Fibroblast of pulmonary artery (primary cell): ENCODE measurements around the gene BRINP3.

Experiments used
- DNase-seq: peaks from one replicate; pipeline ENCODE4 v3.0.0-alpha.2; 2010; ENCODE audit warnings: low read depth
- H3K4me3 ChIP-seq: replicated peaks from 2 replicates; pipeline ENCODE4 v1.5.1; 2011; ENCODE audit warnings: low read depth, mild to moderate bottlenecking, control low read depth, low read length, moderate library complexity
- CTCF ChIP-seq: IDR thresholded peaks from 2 replicates; pipeline ENCODE4 v1.5.1; 2011; ENCODE audit warnings: mild to moderate bottlenecking, control low read depth, low read length, inconsistent platforms; ENCODE audit errors: missing control alignments

The BRINP3 gene

GRCh38 chr1:190429141-190429540 lies 48.5 kb downstream of the BRINP3 start:
- TF ChIP-seq CTCF = no peak
- no peak overlapping the region for H3K4me3 ChIP-seq
- no peak for DNase-seq

GRCh38 chr1:190416239-190416638 lies 61.4 kb downstream of the BRINP3 start:
- H3K4me3 ChIP-seq = no peak overlapping the region
- peak; percentile 27 for TF ChIP-seq CTCF
- peak; percentile 3 for DNase-seq

- H3K4me3 ChIP-seq = no peak overlapping the region
- TF ChIP-seq CTCF = no peak
- no peak for DNase-seq
Observed at GRCh38 chr1:190413142-190413541, 64.5 kb downstream of the BRINP3 start.

- DNase-seq = no peak
- TF ChIP-seq CTCF = no peak
- H3K4me3 ChIP-seq = no peak overlapping the region
Observed at GRCh38 chr1:190403402-190403801, 74.3 kb downstream of the BRINP3 start.

GRCh38 chr1:190399233-190399632 lies 78.4 kb downstream of the BRINP3 start:
- DNase-seq = no peak
- no peak overlapping the region for H3K4me3 ChIP-seq
- no peak for TF ChIP-seq CTCF

- no peak overlapping the region for H3K4me3 ChIP-seq
- no peak for TF ChIP-seq CTCF
- no peak for DNase-seq
Observed at GRCh38 chr1:190391582-190391981, 86.1 kb downstream of the BRINP3 start.

- DNase-seq = no peak
- H3K4me3 ChIP-seq = no peak overlapping the region
- TF ChIP-seq CTCF = no peak
Observed at GRCh38 chr1:190377991-190378390, 99.7 kb downstream of the BRINP3 start.
